DND-41 (cell line): Measurements from ENCODE around the gene GOLGA6C.
"Not testable (repeated sequence)": the region's sequence is repeated elsewhere in the genome, so short reads cannot be mapped to it uniquely, and the experiment has no call there.

ENCODE experiments used
- ATAC-seq: fragments of 200-7000 bp; cut with Tn5 transposase; 3 replicates; pipeline ENCODE4 v1.9.1; 2021; ENCODE audit warnings: low read depth; ENCODE audit not compliant: insufficient read depth
- DNase-seq: peaks from one replicate; pipeline ENCODE4 v3.0.0-alpha.2; 2020
- H2AFZ ChIP-seq: 2 replicates; pipeline ENCODE4 v1.6.0; 2012; ENCODE audit warnings: low read depth, low read length
- H3K27ac ChIP-seq: 2 replicates; pipeline ENCODE4 v1.5.1; 2012; ENCODE audit warnings: low read length, inconsistent platforms
- H3K27me3 ChIP-seq: fragments of 200-600 bp; sonication (generic); 2 replicates; pipeline ENCODE4 v1.6.0; 2012; ENCODE audit warnings: low read length, mild to moderate bottlenecking, inconsistent platforms; ENCODE audit not compliant: insufficient read depth, poor library complexity
- H3K36me3 ChIP-seq: 2 replicates; pipeline ENCODE4 v1.5.1; 2012; ENCODE audit warnings: low read length, inconsistent platforms; ENCODE audit not compliant: insufficient read depth
- H3K4me1 ChIP-seq: 2 replicates; pipeline ENCODE4 v1.5.1; 2012; ENCODE audit warnings: mild to moderate bottlenecking, low read length; ENCODE audit not compliant: insufficient read depth
- H3K4me2 ChIP-seq: 2 replicates; pipeline ENCODE4 v1.6.0; 2012; ENCODE audit warnings: mild to moderate bottlenecking, moderate library complexity, low read length, inconsistent platforms; ENCODE audit not compliant: insufficient read depth
- H3K4me3 ChIP-seq, 2 experiments: fragments of 200-600 bp in 1 of 2; shearing (Covaris generic) in 1 of 2; 2 replicates each; pipeline ENCODE4 v1.5.1; 2012 to 2016; ENCODE audit warnings: inconsistent platforms in 2 of 2, low read length in 2 of 2, mild to moderate bottlenecking in 2 of 2, low read depth in 1 of 2, moderate library complexity in 1 of 2
- H3K79me2 ChIP-seq: 2 replicates; pipeline ENCODE4 v1.6.0; 2012; ENCODE audit warnings: low read length, inconsistent platforms; ENCODE audit not compliant: insufficient read depth
- H3K9ac ChIP-seq: 2 replicates; pipeline ENCODE4 v1.6.0; 2012; ENCODE audit warnings: low read depth, mild to moderate bottlenecking, inconsistent platforms, low read length, moderate library complexity
- H3K9me3 ChIP-seq: 2 replicates; pipeline ENCODE4 v1.5.1; 2012; ENCODE audit warnings: low read length, moderate library complexity, mild to moderate bottlenecking, inconsistent platforms; ENCODE audit not compliant: insufficient read depth, severe bottlenecking
- H4K20me1 ChIP-seq: 2 replicates; pipeline ENCODE4 v1.6.0; 2012; ENCODE audit warnings: low read length; ENCODE audit not compliant: insufficient read depth
- EZH2 ChIP-seq: IDR thresholded peaks from 3 replicates; pipeline ENCODE4 v1.6.1; 2012; ENCODE audit warnings: borderline replicate concordance, low read depth, mild to moderate bottlenecking, moderate library complexity, low read length, inconsistent platforms; ENCODE audit not compliant: severe bottlenecking
- TF ChIP-seq, protein P1 (sequence below): IDR thresholded peaks from 2 replicates; pipeline ENCODE4 v1.5.1; 2012; ENCODE audit warnings: borderline replicate concordance, low read length, moderate library complexity, mild to moderate bottlenecking; ENCODE audit not compliant: poor library complexity, severe bottlenecking; ENCODE audit errors: extremely low read depth

The GOLGA6C gene

DNA sequence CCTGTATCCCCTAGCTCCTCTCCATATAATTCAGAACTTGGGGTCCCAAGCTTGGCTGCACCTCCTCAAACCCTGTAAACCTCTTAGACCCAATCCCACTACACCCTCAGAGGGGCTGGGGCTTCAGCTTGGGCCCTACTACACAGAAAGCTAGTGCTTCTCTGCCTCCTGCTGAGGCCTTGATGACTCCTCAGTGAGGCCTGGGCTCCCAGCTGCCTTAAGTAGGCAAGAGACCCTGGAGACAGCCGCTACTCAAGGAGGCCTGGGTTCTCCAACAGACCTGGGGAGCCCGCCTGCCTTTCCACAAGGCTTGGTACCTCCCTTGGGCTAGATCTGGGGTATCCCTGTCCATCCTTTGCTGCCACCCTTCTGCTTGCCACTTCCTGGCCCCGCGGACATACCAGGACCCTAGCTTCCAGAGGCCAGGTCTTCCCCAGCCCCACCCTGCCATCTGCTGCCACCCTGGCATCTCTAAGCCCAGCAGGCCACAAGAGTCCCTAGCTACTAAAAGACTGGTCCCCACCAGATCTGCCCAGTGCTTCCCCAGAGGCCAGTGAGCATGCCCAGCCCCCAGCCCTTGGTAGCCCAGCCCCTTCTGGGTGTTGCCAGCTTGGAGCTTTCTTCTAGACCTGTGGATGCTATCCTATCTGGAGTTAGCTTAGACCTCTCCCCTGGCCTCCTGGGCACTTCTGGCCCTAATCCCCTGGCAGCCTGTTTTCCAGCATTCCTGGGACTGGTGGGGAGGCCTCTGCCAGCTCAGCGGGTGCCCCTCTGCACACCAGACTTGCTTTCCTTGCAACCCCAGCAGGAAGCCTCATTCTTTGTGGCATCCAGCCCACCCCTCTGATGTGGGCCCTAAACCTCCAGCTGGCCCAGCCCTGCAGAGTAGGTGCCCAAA is 42.8 kb upstream of the GOLGA6C start:
- Histone ChIP-seq H4K20me1 (peaks cover 56% of the 10 kb centered on the region), H3K9me3 (no peaks in the 10 kb centered on the region), H3K36me3 (peaks cover 39% of the 10 kb centered on the region), H3K9ac (no peak overlapping the region), H3K27me3 (no peaks in the 10 kb centered on the region), H3K79me2 (peaks cover 5% of the 10 kb centered on the region; the same call in 1 of the 2 replicates), H3K27ac (no peak overlapping the region), H3K4me3 (no peak overlapping the region), H3K4me1 (no peaks in the 10 kb centered on the region), H3K4me2 (no peak overlapping the region), H2AFZ (no peak overlapping the region)
- ATAC-seq (peak; percentile 35; the same call in 2 of the 3 replicates), DNase-seq (no peak)
- TF ChIP-seq EZH2: no peak
- TF ChIP-seq, protein P1, sequence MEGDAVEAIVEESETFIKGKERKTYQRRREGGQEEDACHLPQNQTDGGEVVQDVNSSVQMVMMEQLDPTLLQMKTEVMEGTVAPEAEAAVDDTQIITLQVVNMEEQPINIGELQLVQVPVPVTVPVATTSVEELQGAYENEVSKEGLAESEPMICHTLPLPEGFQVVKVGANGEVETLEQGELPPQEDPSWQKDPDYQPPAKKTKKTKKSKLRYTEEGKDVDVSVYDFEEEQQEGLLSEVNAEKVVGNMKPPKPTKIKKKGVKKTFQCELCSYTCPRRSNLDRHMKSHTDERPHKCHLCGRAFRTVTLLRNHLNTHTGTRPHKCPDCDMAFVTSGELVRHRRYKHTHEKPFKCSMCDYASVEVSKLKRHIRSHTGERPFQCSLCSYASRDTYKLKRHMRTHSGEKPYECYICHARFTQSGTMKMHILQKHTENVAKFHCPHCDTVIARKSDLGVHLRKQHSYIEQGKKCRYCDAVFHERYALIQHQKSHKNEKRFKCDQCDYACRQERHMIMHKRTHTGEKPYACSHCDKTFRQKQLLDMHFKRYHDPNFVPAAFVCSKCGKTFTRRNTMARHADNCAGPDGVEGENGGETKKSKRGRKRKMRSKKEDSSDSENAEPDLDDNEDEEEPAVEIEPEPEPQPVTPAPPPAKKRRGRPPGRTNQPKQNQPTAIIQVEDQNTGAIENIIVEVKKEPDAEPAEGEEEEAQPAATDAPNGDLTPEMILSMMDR: no peak

DNA sequence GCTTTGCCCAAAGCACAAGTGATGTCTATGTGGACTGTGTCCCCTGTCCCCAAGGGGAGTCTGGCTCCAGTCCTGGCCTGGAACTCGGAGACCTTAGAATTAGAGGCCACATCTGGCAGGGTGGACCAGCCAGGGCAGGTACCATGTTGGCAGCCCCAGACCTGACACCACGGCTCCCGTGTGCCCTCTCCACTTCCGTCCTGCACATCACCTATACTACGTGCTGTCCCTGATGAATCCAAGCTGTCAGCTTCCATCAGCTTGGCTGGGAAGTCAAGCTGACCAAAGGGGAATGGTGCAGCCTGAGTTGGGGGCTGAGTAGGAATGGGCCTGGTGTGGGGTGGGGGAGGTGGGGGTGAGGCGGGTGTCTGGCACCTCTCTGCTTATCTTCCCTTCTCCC is 41.1 kb upstream of the GOLGA6C start:
- H3K27ac ChIP-seq: no peak overlapping the region
- H3K27me3 ChIP-seq: no peaks in the 10 kb centered on the region
- H4K20me1 ChIP-seq: peaks cover 40% of the 10 kb centered on the region
- ATAC-seq: no peak
- peaks cover 23% of the 10 kb centered on the region for H3K36me3 ChIP-seq
- no peak overlapping the region for H3K9ac ChIP-seq
- TF ChIP-seq EZH2: no peak
- TF ChIP-seq, protein P1: no peak
- H3K4me3 ChIP-seq: no peak overlapping the region
- no peak overlapping the region for H2AFZ ChIP-seq
- H3K79me2 ChIP-seq: no peaks in the 10 kb centered on the region; the same call in 1 of the 2 replicates
- no peak for DNase-seq
- no peak overlapping the region for H3K4me2 ChIP-seq
- no peaks in the 10 kb centered on the region for H3K4me1 ChIP-seq
- H3K9me3 ChIP-seq: no peaks in the 10 kb centered on the region

DNA sequence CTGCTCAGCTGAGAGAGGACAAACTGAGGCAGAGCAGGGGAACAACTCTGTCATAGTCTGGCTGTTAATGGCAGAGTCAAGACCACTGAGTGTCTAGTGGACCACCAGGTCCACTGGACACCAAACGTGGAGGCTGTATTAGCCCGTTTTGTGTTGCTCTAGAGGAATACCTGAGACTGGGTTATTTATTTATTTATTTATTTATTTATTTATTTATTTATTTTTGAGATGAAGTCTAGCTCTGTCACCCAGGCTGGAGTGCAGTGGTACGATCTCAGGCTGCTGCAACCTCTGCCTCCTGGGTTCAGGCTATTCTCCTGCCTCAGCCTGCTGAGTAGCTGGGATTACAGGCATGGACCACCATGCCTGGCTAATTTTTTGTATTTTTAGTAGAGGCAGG is 40.6 kb upstream of the GOLGA6C start:
- H3K9me3 ChIP-seq, H3K9ac ChIP-seq, H3K4me3 ChIP-seq, H3K4me1 ChIP-seq, DNase-seq, H2AFZ ChIP-seq, H3K27me3 ChIP-seq, H3K79me2 ChIP-seq, H3K27ac ChIP-seq, ATAC-seq, H3K4me2 ChIP-seq: not testable (repeated sequence)
- peaks cover 17% of the 10 kb centered on the region for H3K36me3 ChIP-seq
- H4K20me1 ChIP-seq: peaks cover 34% of the 10 kb centered on the region

GRCh38 chr15:75219507-75219929 is 38.6 kb upstream of the GOLGA6C start:
- not testable (repeated sequence) for H3K9me3 ChIP-seq, H3K27ac ChIP-seq, ATAC-seq, H2AFZ ChIP-seq, DNase-seq, H3K36me3 ChIP-seq, H3K27me3 ChIP-seq, H3K4me3 ChIP-seq, H3K4me1 ChIP-seq, H3K9ac ChIP-seq, H3K4me2 ChIP-seq, H3K79me2 ChIP-seq
- peaks cover 15% of the 10 kb centered on the region; the same call in 1 of the 2 replicates for H4K20me1 ChIP-seq
